Measurements from ENCODE around the gene CDC42BPG. TPM values are rescaled to one million over a fixed set of nuclear protein-coding genes. Genes with fewer than 3 reads are reported as not detected.
A peak's percentile ranks its signal among the peaks of the same experiment; 100 is the strongest.

CDC42BPG gene
- total RNA-seq, 1 experiment from 2014 or later: 0.15 TPM

GRCh38 chr11:64871492-64871891, 27.0 kb upstream of the CDC42BPG start:
- Histone ChIP-seq H3K9me2 (replicated peaks; ENCODE audit: insufficient read depth, low read length) (no peaks in the 10 kb centered on the region), H3K27ac (ENCODE audit: low read length) (peak overlapping the region; percentile 75), H4K20me1 (ENCODE audit: insufficient read depth, low read depth, low read length) (peaks cover 30% of the 10 kb centered on the region; the same call in 1 of the 2 replicates), H3K36me3 (ENCODE audit: insufficient read depth, low read length) (peaks cover 26% of the 10 kb centered on the region), H3K9ac (ENCODE audit: low read length) (peak overlapping the region; percentile 30), H2AFZ (ENCODE audit: low read length) (no peak overlapping the region), H3K9me3 (ENCODE audit: low read length) (no peaks in the 10 kb centered on the region), H3K27me3 (ENCODE audit: low read length) (no peaks in the 10 kb centered on the region), H3K79me2 (ENCODE audit: low read length) (peaks cover 74% of the 10 kb centered on the region), H3K4me1 (ENCODE audit: low read length) (peaks cover 80% of the 10 kb centered on the region), H3K4me3 (ENCODE audit: low read length) (peak overlapping the region; percentile 9; the same call in 1 of the 2 replicates), H3K4me2 (ENCODE audit: low read depth, low read length, poor library complexity, severe bottlenecking) (peak overlapping the region; percentile 50)
- no peak for DNase-seq

GRCh38 chr11:64870893-64871466, 26.5 kb upstream of the CDC42BPG start:
- H3K4me1 ChIP-seq (ENCODE audit: low read length): peaks cover 80% of the 10 kb centered on the region
- peaks cover 72% of the 10 kb centered on the region for H3K79me2 ChIP-seq (ENCODE audit: low read length)
- H3K9me3 ChIP-seq (ENCODE audit: low read length): no peaks in the 10 kb centered on the region
- H4K20me1 ChIP-seq (ENCODE audit: insufficient read depth, low read depth, low read length): peaks cover 24% of the 10 kb centered on the region; the same call in 1 of the 2 replicates
- H3K9ac ChIP-seq (ENCODE audit: low read length): peak overlapping the region; percentile 30
- no peak overlapping the region for H2AFZ ChIP-seq (ENCODE audit: low read length)
- no peaks in the 10 kb centered on the region for H3K27me3 ChIP-seq (ENCODE audit: low read length)
- peak overlapping the region; percentile 50 for H3K4me2 ChIP-seq (ENCODE audit: low read depth, low read length, poor library complexity, severe bottlenecking)
- peaks cover 26% of the 10 kb centered on the region for H3K36me3 ChIP-seq (ENCODE audit: insufficient read depth, low read length)
- no peaks in the 10 kb centered on the region for H3K9me2 ChIP-seq (replicated peaks; ENCODE audit: insufficient read depth, low read length)
- H3K27ac ChIP-seq (ENCODE audit: low read length): peak overlapping the region; percentile 75
- H3K4me3 ChIP-seq (ENCODE audit: low read length): peak overlapping the region; percentile 21; the same call in 1 of the 2 replicates
- DNase-seq: no peak

DNA sequence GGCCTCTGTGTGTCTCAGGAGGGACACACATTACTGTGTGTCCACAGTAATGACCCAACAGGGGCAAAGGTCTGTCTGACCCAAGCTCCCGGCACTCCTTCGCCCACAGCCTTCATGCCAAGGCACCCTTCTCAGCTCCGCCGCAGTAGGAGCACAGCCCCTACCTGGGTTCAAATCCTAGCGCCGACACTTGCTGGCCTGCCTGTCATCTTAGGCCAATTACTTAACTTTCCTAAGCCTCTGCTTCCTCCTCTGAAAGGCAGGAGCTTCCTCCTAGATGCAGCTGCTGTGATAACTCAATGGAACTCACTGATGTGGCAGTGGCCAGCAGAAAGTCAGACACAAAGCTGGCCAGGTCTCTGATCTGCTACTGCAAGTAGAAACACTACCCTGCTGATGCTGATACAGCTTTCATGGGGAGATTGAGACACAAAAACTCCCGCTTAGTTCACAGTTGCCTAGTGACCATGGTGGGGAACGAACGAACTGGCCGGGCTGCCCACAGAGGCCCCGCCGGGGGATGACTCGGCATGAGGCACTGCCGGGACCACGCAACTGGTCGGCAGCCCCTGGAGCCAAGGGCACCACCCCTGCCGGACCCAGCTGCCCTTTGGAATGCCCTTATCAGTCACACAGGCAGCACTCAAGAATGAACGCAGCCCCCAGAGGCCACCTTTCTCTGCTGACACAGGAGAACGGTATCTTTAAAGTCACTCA, 25.9 kb upstream of the CDC42BPG start:
- H2AFZ ChIP-seq (ENCODE audit: low read length): no peak overlapping the region
- peak overlapping the region; percentile 75 for H3K27ac ChIP-seq (ENCODE audit: low read length)
- H3K36me3 ChIP-seq (ENCODE audit: insufficient read depth, low read length): peaks cover 23% of the 10 kb centered on the region
- H3K9me3 ChIP-seq (ENCODE audit: low read length): no peaks in the 10 kb centered on the region
- DNase-seq: no peak
- no peaks in the 10 kb centered on the region for H3K9me2 ChIP-seq (replicated peaks; ENCODE audit: insufficient read depth, low read length)
- no peaks in the 10 kb centered on the region for H3K27me3 ChIP-seq (ENCODE audit: low read length)
- H4K20me1 ChIP-seq (ENCODE audit: insufficient read depth, low read depth, low read length): peaks cover 19% of the 10 kb centered on the region; the same call in 1 of the 2 replicates
- peaks cover 80% of the 10 kb centered on the region for H3K4me1 ChIP-seq (ENCODE audit: low read length)
- peak overlapping the region; percentile 21; the same call in 1 of the 2 replicates for H3K4me3 ChIP-seq (ENCODE audit: low read length)
- peaks cover 69% of the 10 kb centered on the region for H3K79me2 ChIP-seq (ENCODE audit: low read length)
- peak overlapping the region; percentile 50 for H3K4me2 ChIP-seq (ENCODE audit: low read depth, low read length, poor library complexity, severe bottlenecking)
- peak overlapping the region; percentile 30 for H3K9ac ChIP-seq (ENCODE audit: low read length)

GRCh38 chr11:64869571-64870175, 25.2 kb upstream of the CDC42BPG start:
- Histone ChIP-seq H4K20me1 (ENCODE audit: insufficient read depth, low read depth, low read length) (peaks cover 16% of the 10 kb centered on the region; the same call in 1 of the 2 replicates), H3K9ac (ENCODE audit: low read length) (peak overlapping the region; percentile 30), H3K9me2 (replicated peaks; ENCODE audit: insufficient read depth, low read length) (no peaks in the 10 kb centered on the region), H3K27me3 (ENCODE audit: low read length) (no peaks in the 10 kb centered on the region), H3K4me2 (ENCODE audit: low read depth, low read length, poor library complexity, severe bottlenecking) (peak overlapping the region; percentile 50), H3K27ac (ENCODE audit: low read length) (peak overlapping the region; percentile 75), H3K4me1 (ENCODE audit: low read length) (peaks cover 80% of the 10 kb centered on the region), H3K4me3 (ENCODE audit: low read length) (peak overlapping the region; percentile 21; the same call in 1 of the 2 replicates), H3K36me3 (ENCODE audit: insufficient read depth, low read length) (peaks cover 21% of the 10 kb centered on the region), H3K79me2 (ENCODE audit: low read length) (peaks cover 69% of the 10 kb centered on the region), H2AFZ (ENCODE audit: low read length) (no peak overlapping the region), H3K9me3 (ENCODE audit: low read length) (no peaks in the 10 kb centered on the region)
- DNase-seq: no peak

GRCh38 chr11:64868904-64869570, 24.6 kb upstream of the CDC42BPG start:
- Histone ChIP-seq H3K79me2 (ENCODE audit: low read length) (peaks cover 70% of the 10 kb centered on the region), H3K4me1 (ENCODE audit: low read length) (peaks cover 80% of the 10 kb centered on the region), H3K9me3 (ENCODE audit: low read length) (no peaks in the 10 kb centered on the region), H3K9ac (ENCODE audit: low read length) (peak overlapping the region; percentile 30), H3K36me3 (ENCODE audit: insufficient read depth, low read length) (peaks cover 19% of the 10 kb centered on the region), H3K4me3 (ENCODE audit: low read length) (no peak overlapping the region), H2AFZ (ENCODE audit: low read length) (no peak overlapping the region), H3K9me2 (replicated peaks; ENCODE audit: insufficient read depth, low read length) (no peaks in the 10 kb centered on the region), H3K27ac (ENCODE audit: low read length) (peak overlapping the region; percentile 75), H4K20me1 (ENCODE audit: insufficient read depth, low read depth, low read length) (peaks cover 13% of the 10 kb centered on the region; the same call in 1 of the 2 replicates), H3K4me2 (ENCODE audit: low read depth, low read length, poor library complexity, severe bottlenecking) (peak overlapping the region; percentile 50), H3K27me3 (ENCODE audit: low read length) (no peaks in the 10 kb centered on the region)
- DNase-seq: no peak

DNA sequence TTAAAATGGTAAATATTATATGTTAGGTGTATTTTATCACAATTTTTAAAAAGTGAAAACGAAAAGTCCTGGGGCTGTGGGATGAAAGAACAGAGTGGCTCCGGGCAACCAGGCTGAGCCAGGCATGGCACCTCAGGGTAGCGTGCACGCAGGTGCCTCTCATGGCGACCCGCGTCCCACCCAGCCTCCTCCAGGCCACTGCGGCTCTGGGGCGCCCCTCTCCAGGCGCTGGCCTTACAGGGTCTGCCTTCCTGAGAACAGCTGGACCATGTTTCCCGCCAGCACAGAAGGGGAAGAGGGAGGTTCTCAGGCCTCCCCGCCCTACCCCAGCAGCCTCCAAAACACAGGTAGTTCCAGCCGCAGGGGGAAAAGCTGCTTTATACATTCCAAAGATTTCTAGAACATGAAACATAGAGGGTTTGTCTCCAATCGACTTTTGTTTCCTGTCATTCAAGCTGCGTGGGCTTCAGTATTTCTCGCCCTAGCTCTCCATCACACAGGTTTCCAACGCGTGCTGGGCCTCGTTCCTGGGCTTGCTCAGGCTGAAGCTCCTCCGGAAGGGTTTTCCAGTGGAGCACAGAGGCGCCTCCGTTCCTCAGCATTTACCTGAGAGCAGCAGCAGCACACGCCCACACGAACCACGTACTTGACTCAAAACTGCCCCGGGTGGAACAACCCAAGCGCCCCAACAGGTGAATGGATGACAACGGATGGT, 23.5 kb upstream of the CDC42BPG start:
- no peak for DNase-seq
- Histone ChIP-seq H3K9me3 (ENCODE audit: low read length) (no peaks in the 10 kb centered on the region), H3K9me2 (replicated peaks; ENCODE audit: insufficient read depth, low read length) (no peaks in the 10 kb centered on the region), H4K20me1 (ENCODE audit: insufficient read depth, low read depth, low read length) (peaks cover 11% of the 10 kb centered on the region; the same call in 1 of the 2 replicates), H3K79me2 (ENCODE audit: low read length) (peaks cover 80% of the 10 kb centered on the region), H3K27ac (ENCODE audit: low read length) (no peak overlapping the region), H2AFZ (ENCODE audit: low read length) (no peak overlapping the region), H3K9ac (ENCODE audit: low read length) (no peak overlapping the region), H3K36me3 (ENCODE audit: insufficient read depth, low read length) (peaks cover 18% of the 10 kb centered on the region), H3K4me1 (ENCODE audit: low read length) (peaks cover 83% of the 10 kb centered on the region), H3K4me3 (ENCODE audit: low read length) (no peak overlapping the region), H3K4me2 (ENCODE audit: low read depth, low read length, poor library complexity, severe bottlenecking) (no peak overlapping the region), H3K27me3 (ENCODE audit: low read length) (no peaks in the 10 kb centered on the region)

- peak overlapping the region; percentile 63; the same call in 1 of the 2 replicates for H3K4me3 ChIP-seq (ENCODE audit: low read length)
- H3K4me1 ChIP-seq (ENCODE audit: low read length): peaks cover 83% of the 10 kb centered on the region
- H3K36me3 ChIP-seq (ENCODE audit: insufficient read depth, low read length): 0 out of 2 replicates have a peak, but pooled peaks cover 3% of the 10 kb centered on the region
- no peaks in the 10 kb centered on the region for H3K9me2 ChIP-seq (replicated peaks; ENCODE audit: insufficient read depth, low read length)
- H3K9me3 ChIP-seq (ENCODE audit: low read length): no peaks in the 10 kb centered on the region
- no peak overlapping the region for H2AFZ ChIP-seq (ENCODE audit: low read length)
- peak overlapping the region; percentile 49 for H3K9ac ChIP-seq (ENCODE audit: low read length)
- H3K4me2 ChIP-seq (ENCODE audit: low read depth, low read length, poor library complexity, severe bottlenecking): peak overlapping the region; percentile 83
- no peaks in the 10 kb centered on the region for H3K27me3 ChIP-seq (ENCODE audit: low read length)
- peaks cover 4% of the 10 kb centered on the region; the same call in 1 of the 2 replicates for H4K20me1 ChIP-seq (ENCODE audit: insufficient read depth, low read depth, low read length)
- no peak for DNase-seq
- H3K27ac ChIP-seq (ENCODE audit: low read length): peak overlapping the region; percentile 95
- H3K79me2 ChIP-seq (ENCODE audit: low read length): peaks cover 78% of the 10 kb centered on the region
Measured at GRCh38 chr11:64866173-64866491, 21.7 kb upstream of the CDC42BPG start.
